Smooth muscle cell (in vitro differentiated cells): ENCODE results near the gene OR52B2. TPM values are rescaled to one million over a fixed set of nuclear protein-coding genes. Genes with fewer than 3 reads are reported as not detected.

ENCODE experiments used
- DNase-seq: peaks from one replicate; lab custom pipeline; 2025; ENCODE audit not compliant: unreplicated experiment; lab: John Stamatoyannopoulos, UW
- H2AFZ ChIP-seq: fragments of 200-600 bp; sonication (generic); 2 replicates; pipeline ENCODE4 v1.6.0; 2016; ENCODE audit warnings: antibody characterized with exemption, low read depth, mild to moderate bottlenecking
- H3F3A ChIP-seq: fragments of 200-600 bp; sonication (generic); 2 replicates; pipeline ENCODE4 v1.6.0; 2017; ENCODE audit warnings: antibody characterized with exemption, low read depth
- H3K27ac ChIP-seq: fragments of 200-600 bp; sonication (generic); 2 replicates; pipeline ENCODE4 v1.5.1; 2016; ENCODE audit warnings: low read depth, mild to moderate bottlenecking
- H3K27me3 ChIP-seq: fragments of 200-600 bp; sonication (generic); 2 replicates; pipeline ENCODE4 v1.6.1; 2016; ENCODE audit warnings: low read depth, mild to moderate bottlenecking
- H3K36me3 ChIP-seq: fragments of 200-600 bp; sonication (generic); 2 replicates; pipeline ENCODE4 v1.5.1; 2016; ENCODE audit warnings: low read depth
- H3K4me1 ChIP-seq: fragments of 200-600 bp; sonication (generic); 2 replicates; pipeline ENCODE4 v1.5.1; 2016; ENCODE audit warnings: low read depth
- H3K4me2 ChIP-seq: fragments of 200-600 bp; sonication (generic); 2 replicates; pipeline ENCODE4 v1.6.0; 2016; ENCODE audit warnings: mild to moderate bottlenecking
- H3K4me3 ChIP-seq: fragments of 200-600 bp; sonication (generic); 2 replicates; pipeline ENCODE4 v1.5.1; 2016; ENCODE audit warnings: mild to moderate bottlenecking
- H3K79me2 ChIP-seq: fragments of 200-600 bp; sonication (generic); 2 replicates; pipeline ENCODE4 v1.6.0; 2016; ENCODE audit warnings: low read depth, mild to moderate bottlenecking
- H3K9ac ChIP-seq: fragments of 200-600 bp; sonication (generic); 2 replicates; pipeline ENCODE4 v1.6.0; 2016; ENCODE audit warnings: low read depth
- H3K9me3 ChIP-seq: fragments of 200-600 bp; sonication (generic); replicated peaks from 2 replicates; pipeline ENCODE4 v1.5.1; 2016; ENCODE audit warnings: low read depth
- H4K20me1 ChIP-seq: fragments of 200-600 bp; sonication (generic); 2 replicates; pipeline ENCODE4 v1.6.0; 2016; ENCODE audit warnings: low read depth
- CTCF ChIP-seq: fragments of 200-600 bp; sonication (generic); IDR thresholded peaks from 2 replicates; pipeline ENCODE4 v1.5.1; 2017; ENCODE audit warnings: borderline replicate concordance, mild to moderate bottlenecking, antibody characterized with exemption; ENCODE audit not compliant: insufficient read depth, poor library complexity, severe bottlenecking
- whole genome bisulfite sequencing: methylation state at CpG from one replicate; pipeline ENCODE4 v1.1.7; 2016; ENCODE audit warnings: low lambda C conversion rate; 5-methylcytosine and 5-hydroxymethylcytosine counted together
- polyA plus RNA-seq: library from polyadenylated mRNA; unstranded; fragments of >200 nt; fragmentation: Nextera tagmentation; extraction: Ambion mirVana; gene quantifications from 2 replicates; pipeline ENCODE4 v1.2.1, GENCODE V29; 2016
- total RNA-seq: library from RNA; depleted of rRNA; stranded (reverse); fragments of >200 nt; gene quantifications from 2 replicates; pipeline ENCODE4 v1.2.3, GENCODE V29; 2014

The OR52B2 gene
- total and polyA plus RNA-seq, 2 experiments from 2014 or later: not detected

GRCh38 chr11:6206456-6207180 is 36.5 kb upstream of the OR52B2 start:
- Histone ChIP-seq H4K20me1 (no peaks in the 10 kb centered on the region), H3K36me3 (peaks cover 6% of the 10 kb centered on the region), H3K27ac (no peak overlapping the region), H3K9me3 (no peaks in the 10 kb centered on the region), H3K4me2 (no peak overlapping the region), H2AFZ (no peak overlapping the region), H3K4me3 (no peak overlapping the region), H3K27me3 (no peaks in the 10 kb centered on the region), H3K4me1 (no peaks in the 10 kb centered on the region), H3K79me2 (no peaks in the 10 kb centered on the region), H3F3A (no peaks in the 10 kb centered on the region), H3K9ac (no peak overlapping the region)
- 85% methylated on average over 3 of the region's 3 CpGs for WGBS
- DNase-seq: no peak
- TF ChIP-seq CTCF: no peak

DNA sequence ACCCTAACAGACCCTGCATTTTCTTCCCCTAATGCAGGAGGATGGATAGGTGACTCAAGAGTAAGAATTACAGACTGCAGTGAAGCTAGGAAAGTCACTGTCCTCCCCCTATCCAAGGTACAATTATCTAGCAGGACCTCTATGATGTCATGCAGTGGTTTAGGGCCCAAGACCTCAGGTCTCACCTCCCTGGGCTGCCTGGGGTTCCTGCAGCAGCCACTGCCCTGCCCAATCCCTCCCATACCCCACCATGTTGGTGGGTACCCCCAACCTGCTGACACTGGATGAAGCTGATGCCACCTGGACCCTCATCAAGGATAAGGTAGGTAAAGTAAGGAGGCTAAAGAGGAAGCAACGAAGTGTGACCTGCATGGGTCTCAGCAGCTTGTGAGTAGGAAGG is 35.2 kb upstream of the OR52B2 start, which contains the start of gene C11orf42:
Gene C11orf42 (plus strand): TSS at position 192 of the 400 bp plus-strand sequence. CDS start 59 bp downstream, at position 251.
- Histone ChIP-seq H3K9ac (no peak within 1 kb of the TSS), H3K27ac (no peak within 1 kb of the TSS), H3K79me2 (no peaks in the 10 kb centered on the region), H3K9me3 (no peaks in the 10 kb centered on the region), H2AFZ (no peak within 1 kb of the TSS), H3K27me3 (no peaks in the 10 kb centered on the region), H4K20me1 (no peaks in the 10 kb centered on the region), H3K4me2 (no peak within 1 kb of the TSS), H3F3A (no peaks in the 10 kb centered on the region), H3K36me3 (no peaks in the 10 kb centered on the region), H3K4me1 (no peaks in the 10 kb centered on the region), H3K4me3 (no peak within 1 kb of the TSS)
- 100% methylated on average over 1 of the region's 1 CpG for WGBS
- no peak for DNase-seq
- TF ChIP-seq CTCF: no peak

DNA sequence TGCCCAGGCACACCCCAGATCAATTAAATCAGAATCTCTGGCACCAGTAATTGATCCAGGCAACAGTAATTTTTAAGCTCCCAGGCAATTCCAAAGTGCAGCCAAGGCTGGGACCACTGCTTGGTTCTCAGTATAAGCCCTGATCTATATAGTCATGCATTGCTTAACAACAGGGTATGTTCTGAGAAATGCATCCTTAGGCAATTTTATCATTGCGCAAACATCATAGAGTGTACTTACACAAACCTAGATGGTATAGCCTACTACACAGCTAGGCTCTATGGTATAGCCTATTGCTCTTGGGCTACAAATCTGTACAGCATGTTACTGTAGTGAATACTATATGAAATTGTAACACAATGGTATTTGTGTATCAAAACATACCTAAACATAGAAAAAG is 34.6 kb upstream of the OR52B2 start:
- H3K27ac ChIP-seq: no peak overlapping the region
- no peak overlapping the region for H3K4me3 ChIP-seq
- no peaks in the 10 kb centered on the region for H3K36me3 ChIP-seq
- H2AFZ ChIP-seq: no peak overlapping the region
- H3F3A ChIP-seq: no peaks in the 10 kb centered on the region
- H3K9me3 ChIP-seq: no peaks in the 10 kb centered on the region
- no peak for DNase-seq
- H3K9ac ChIP-seq: no peak overlapping the region
- WGBS: 100% methylated on average over 1 of the region's 1 CpG
- no peaks in the 10 kb centered on the region for H4K20me1 ChIP-seq
- H3K4me1 ChIP-seq: no peaks in the 10 kb centered on the region
- H3K79me2 ChIP-seq: no peaks in the 10 kb centered on the region
- no peaks in the 10 kb centered on the region for H3K27me3 ChIP-seq
- H3K4me2 ChIP-seq: no peak overlapping the region
- no peak for TF ChIP-seq CTCF

DNA sequence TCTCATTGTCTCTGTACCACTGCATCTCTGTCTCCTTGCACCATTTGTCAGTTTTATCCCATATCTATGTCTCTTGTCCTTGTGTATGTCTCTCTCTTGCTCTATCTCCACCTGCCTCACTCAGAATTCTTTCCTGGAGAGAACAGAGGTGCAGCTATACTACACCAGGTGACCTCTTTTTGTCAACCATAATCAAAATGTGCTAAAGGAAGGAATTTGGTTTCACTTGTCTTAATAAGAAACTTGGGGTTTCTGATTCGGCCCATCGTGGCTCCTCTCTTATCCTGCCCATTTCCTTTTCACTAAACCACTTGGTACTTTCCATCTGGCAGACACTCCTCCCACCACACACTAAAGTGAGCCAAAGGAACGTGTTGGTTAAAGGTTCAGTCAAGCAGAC is 33.2 kb upstream of the OR52B2 start:
- H3K9me3 ChIP-seq: no peaks in the 10 kb centered on the region
- no peaks in the 10 kb centered on the region for H3K4me1 ChIP-seq
- H3K9ac ChIP-seq: no peak overlapping the region
- no peaks in the 10 kb centered on the region for H3F3A ChIP-seq
- DNase-seq: no peak
- no peak overlapping the region for H3K4me3 ChIP-seq
- TF ChIP-seq CTCF: no peak
- no peak overlapping the region for H3K4me2 ChIP-seq
- no peak overlapping the region for H3K27ac ChIP-seq
- 86% methylated on average over 3 of the region's 3 CpGs for WGBS
- H2AFZ ChIP-seq: no peak overlapping the region
- H3K27me3 ChIP-seq: no peaks in the 10 kb centered on the region
- no peaks in the 10 kb centered on the region for H3K36me3 ChIP-seq
- H3K79me2 ChIP-seq: no peaks in the 10 kb centered on the region
- no peaks in the 10 kb centered on the region for H4K20me1 ChIP-seq
